Measurements from ENCODE around the gene KCNF1. TPM values are rescaled to one million over a fixed set of nuclear protein-coding genes. Genes with fewer than 3 reads are reported as not detected.

KCNF1 gene
- total and polyA plus RNA-seq, 2 donors from 2014 or later, result 0.63 to 0.67 TPM

DNA sequence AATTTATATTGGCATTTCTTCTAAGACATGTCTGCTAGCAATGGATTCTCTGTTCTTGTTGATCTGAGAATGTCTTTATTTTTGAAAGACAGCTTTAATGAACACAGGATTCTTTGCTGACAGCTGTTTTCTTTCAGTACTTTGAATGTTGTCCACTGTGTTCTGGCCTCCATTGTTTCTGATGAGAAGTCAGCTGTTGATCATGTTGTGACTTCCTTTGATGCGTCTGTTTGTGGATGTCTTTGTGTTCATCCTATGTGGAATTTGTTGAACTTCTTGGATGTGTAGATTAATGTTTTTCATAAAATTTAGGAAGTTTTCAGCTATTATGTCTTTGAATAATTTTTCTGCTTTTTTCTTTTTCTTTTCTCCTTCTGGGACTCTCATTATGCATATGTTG lies 39.8 kb upstream of the KCNF1 start:
- Histone ChIP-seq H3K9me3 (ENCODE audit: control insufficient read depth in 2 of 3, insufficient read depth in 1 of 3, low read length in 3 of 3) (no peaks in the 10 kb centered on the region), H3K9ac (ENCODE audit: low read length in 3 of 3) (no peak overlapping the region), H3K4me1 (ENCODE audit: control insufficient read depth in 2 of 3, insufficient read depth in 2 of 3, low read depth in 1 of 3, low read length in 3 of 3) (peaks cover 0 to 5% (median 0%) of the 10 kb centered on the region in 3 donors), H3K36me3 (ENCODE audit: control insufficient read depth in 2 of 3, insufficient read depth in 3 of 3, low read length in 3 of 3) (no peaks in the 10 kb centered on the region), H3K27ac (ENCODE audit: low read depth in 2 of 2, low read length in 2 of 2) (no peak overlapping the region), H3K4me3 (ENCODE audit: low read length in 3 of 3) (no peak overlapping the region), H3K27me3 (ENCODE audit: control insufficient read depth, insufficient read depth, low read length) (no peaks in the 10 kb centered on the region)
- TF ChIP-seq, protein P1, sequence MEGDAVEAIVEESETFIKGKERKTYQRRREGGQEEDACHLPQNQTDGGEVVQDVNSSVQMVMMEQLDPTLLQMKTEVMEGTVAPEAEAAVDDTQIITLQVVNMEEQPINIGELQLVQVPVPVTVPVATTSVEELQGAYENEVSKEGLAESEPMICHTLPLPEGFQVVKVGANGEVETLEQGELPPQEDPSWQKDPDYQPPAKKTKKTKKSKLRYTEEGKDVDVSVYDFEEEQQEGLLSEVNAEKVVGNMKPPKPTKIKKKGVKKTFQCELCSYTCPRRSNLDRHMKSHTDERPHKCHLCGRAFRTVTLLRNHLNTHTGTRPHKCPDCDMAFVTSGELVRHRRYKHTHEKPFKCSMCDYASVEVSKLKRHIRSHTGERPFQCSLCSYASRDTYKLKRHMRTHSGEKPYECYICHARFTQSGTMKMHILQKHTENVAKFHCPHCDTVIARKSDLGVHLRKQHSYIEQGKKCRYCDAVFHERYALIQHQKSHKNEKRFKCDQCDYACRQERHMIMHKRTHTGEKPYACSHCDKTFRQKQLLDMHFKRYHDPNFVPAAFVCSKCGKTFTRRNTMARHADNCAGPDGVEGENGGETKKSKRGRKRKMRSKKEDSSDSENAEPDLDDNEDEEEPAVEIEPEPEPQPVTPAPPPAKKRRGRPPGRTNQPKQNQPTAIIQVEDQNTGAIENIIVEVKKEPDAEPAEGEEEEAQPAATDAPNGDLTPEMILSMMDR (IDR thresholded peaks at IDR 0.05; ENCODE audit: borderline replicate concordance, extremely low read depth, insufficient read depth), result no peak
- FAIRE-seq (no peak), DNase-seq (no peak)
- intact Hi-C loops (cut with DNase I), result no loop called here

DNA sequence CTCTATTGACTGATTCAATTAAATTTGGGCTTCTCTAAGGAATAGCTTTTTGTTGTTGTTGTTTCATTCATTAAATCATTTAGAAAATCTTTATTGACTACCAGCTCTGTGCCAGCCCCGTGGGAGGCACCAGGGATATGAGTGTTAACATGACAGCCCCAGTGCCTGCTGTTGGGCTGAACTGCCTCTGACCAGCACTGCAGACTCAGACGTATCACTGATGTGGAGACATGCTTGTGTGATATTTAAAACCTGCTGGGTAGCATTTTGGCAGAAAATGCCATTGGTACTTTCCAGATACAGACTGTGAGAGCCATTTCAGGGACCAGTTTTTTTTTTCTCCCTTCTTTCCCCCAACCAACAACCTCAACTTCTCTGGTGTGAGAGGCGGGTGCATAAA lies 38.6 kb upstream of the KCNF1 start:
- H3K27ac ChIP-seq (ENCODE audit: low read depth in 2 of 2, low read length in 2 of 2), result no peak overlapping the region
- no peak overlapping the region for H3K4me3 ChIP-seq (ENCODE audit: low read length in 3 of 3)
- DNase-seq (no peak), FAIRE-seq (no peak)
- peaks cover 0 to 2% (median 0%) of the 10 kb centered on the region in 3 donors for H3K4me1 ChIP-seq (ENCODE audit: control insufficient read depth in 2 of 3, insufficient read depth in 2 of 3, low read depth in 1 of 3, low read length in 3 of 3)
- no peaks in the 10 kb centered on the region for H3K36me3 ChIP-seq (ENCODE audit: control insufficient read depth in 2 of 3, insufficient read depth in 3 of 3, low read length in 3 of 3)
- H3K27me3 ChIP-seq (ENCODE audit: control insufficient read depth, insufficient read depth, low read length), result no peaks in the 10 kb centered on the region
- intact Hi-C loops (cut with DNase I), result no loop called here
- H3K9me3 ChIP-seq (ENCODE audit: control insufficient read depth in 2 of 3, insufficient read depth in 1 of 3, low read length in 3 of 3), result no peaks in the 10 kb centered on the region
- TF ChIP-seq, protein P1 (IDR thresholded peaks at IDR 0.05; ENCODE audit: borderline replicate concordance, extremely low read depth, insufficient read depth), result no peak
- no peak overlapping the region for H3K9ac ChIP-seq (ENCODE audit: low read length in 3 of 3)

DNA sequence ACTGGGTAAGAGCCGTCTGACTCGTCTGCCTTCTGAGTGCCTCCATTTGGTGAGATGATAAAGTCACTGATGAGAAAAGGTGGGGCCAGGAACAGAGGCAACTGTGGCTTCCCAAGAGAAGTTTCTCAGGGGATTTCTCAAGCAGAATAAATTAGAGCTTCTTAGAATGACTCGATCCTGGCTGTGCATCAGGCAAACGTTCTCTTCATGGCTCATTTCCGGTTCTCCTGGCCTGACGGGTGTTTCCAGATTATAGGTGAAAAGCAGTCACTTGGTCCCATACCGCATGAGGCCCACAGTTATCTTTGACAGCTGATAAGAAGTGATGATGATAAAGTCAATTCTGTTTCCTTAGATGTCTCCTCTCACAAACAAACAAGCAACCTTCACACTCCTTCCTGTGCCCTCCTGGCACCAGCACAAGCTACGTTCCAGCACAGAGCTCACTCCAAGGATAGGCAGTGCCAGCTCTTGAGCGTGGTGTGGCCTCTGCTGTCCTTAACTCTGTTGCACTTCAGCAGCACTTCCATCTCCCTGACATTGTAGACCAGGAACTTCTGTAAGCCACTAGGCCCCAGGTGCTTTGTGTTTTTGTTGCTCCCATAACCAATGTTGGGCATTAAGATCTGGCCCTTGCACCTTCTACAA lies 37.8 kb upstream of the KCNF1 start:
- TF ChIP-seq, protein P1 (IDR thresholded peaks at IDR 0.05; ENCODE audit: borderline replicate concordance, extremely low read depth, insufficient read depth), result no peak
- FAIRE-seq (no peak), DNase-seq (no peak)
- intact Hi-C loops (cut with DNase I), result no loop called here
- no peak overlapping the region for H3K4me3 ChIP-seq (ENCODE audit: low read length in 3 of 3)
- no peaks in the 10 kb centered on the region for H3K4me1 ChIP-seq (ENCODE audit: control insufficient read depth in 2 of 3, insufficient read depth in 2 of 3, low read depth in 1 of 3, low read length in 3 of 3)
- H3K9ac ChIP-seq (ENCODE audit: low read length in 3 of 3), result no peak overlapping the region
- H3K36me3 ChIP-seq (ENCODE audit: control insufficient read depth in 2 of 3, insufficient read depth in 3 of 3, low read length in 3 of 3), result no peaks in the 10 kb centered on the region
- H3K27ac ChIP-seq (ENCODE audit: low read depth in 2 of 2, low read length in 2 of 2), result no peak overlapping the region
- H3K9me3 ChIP-seq (ENCODE audit: control insufficient read depth in 2 of 3, insufficient read depth in 1 of 3, low read length in 3 of 3), result no peaks in the 10 kb centered on the region
- no peaks in the 10 kb centered on the region for H3K27me3 ChIP-seq (ENCODE audit: control insufficient read depth, insufficient read depth, low read length)

DNA sequence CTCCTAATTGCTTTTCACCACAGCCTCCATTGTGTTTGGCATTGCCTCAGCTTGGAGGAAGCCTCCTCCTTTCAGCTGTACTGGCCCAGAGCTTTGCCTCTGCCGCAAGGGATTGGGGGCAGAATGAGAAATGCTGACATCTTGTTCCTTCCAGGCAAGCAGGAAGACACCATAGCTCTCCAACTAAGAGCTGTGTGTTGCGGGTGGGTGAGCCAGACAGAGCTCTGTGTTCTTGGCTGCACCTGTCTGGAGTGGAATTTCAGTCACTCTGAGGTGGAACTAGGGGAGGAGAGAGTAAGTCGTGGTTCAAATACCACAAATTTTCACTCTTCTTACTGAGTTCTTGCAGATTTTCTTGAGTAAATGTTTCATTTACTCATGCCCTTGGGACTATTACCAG lies 36.6 kb upstream of the KCNF1 start:
- no peaks in the 10 kb centered on the region for H3K36me3 ChIP-seq (ENCODE audit: control insufficient read depth in 2 of 3, insufficient read depth in 3 of 3, low read length in 3 of 3)
- TF ChIP-seq, protein P1 (IDR thresholded peaks at IDR 0.05; ENCODE audit: borderline replicate concordance, extremely low read depth, insufficient read depth), result no peak
- H3K4me1 ChIP-seq (ENCODE audit: control insufficient read depth in 2 of 3, insufficient read depth in 2 of 3, low read depth in 1 of 3, low read length in 3 of 3), result no peaks in the 10 kb centered on the region
- intact Hi-C loops (cut with DNase I), result no loop called here
- no peak for DNase-seq
- no peak overlapping the region for H3K9ac ChIP-seq (ENCODE audit: low read length in 3 of 3)
- no peak overlapping the region for H3K27ac ChIP-seq (ENCODE audit: low read depth in 2 of 2, low read length in 2 of 2)
- no peaks in the 10 kb centered on the region for H3K9me3 ChIP-seq (ENCODE audit: control insufficient read depth in 2 of 3, insufficient read depth in 1 of 3, low read length in 3 of 3)
- no peak for FAIRE-seq
- H3K27me3 ChIP-seq (ENCODE audit: control insufficient read depth, insufficient read depth, low read length), result no peaks in the 10 kb centered on the region
- no peak overlapping the region for H3K4me3 ChIP-seq (ENCODE audit: low read length in 3 of 3)

Data from kidney (tissue), 14 donors.